Pons (tissue), 1 donor: ENCODE measurements around the gene EXOC7.

Source experiments
- DNase-seq: peaks from one replicate; pipeline ENCODE4 v3.0.0-alpha.2; 2016; ENCODE audit warnings: low spot score

Gene EXOC7

DNA sequence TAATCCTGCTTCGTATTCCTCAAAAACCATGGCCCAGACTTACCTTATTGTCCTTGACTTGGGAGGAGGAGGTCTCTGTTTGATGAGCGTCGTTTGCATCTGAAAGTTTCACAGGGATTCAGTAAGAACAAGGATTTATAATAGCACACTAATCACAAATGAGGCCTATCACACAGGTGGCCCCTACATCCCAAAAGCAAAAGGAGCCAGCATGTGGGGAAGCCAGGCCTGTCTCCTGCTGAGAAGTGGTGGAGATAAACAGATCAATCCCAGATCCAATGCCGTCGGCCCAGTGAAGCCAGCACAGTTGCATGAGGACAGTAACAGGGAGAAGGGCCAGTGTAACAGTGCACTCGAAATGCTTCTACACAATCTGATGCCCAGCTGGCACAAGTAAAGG is 63.2 kb downstream of the EXOC7 start:
- no peak for DNase-seq

DNA sequence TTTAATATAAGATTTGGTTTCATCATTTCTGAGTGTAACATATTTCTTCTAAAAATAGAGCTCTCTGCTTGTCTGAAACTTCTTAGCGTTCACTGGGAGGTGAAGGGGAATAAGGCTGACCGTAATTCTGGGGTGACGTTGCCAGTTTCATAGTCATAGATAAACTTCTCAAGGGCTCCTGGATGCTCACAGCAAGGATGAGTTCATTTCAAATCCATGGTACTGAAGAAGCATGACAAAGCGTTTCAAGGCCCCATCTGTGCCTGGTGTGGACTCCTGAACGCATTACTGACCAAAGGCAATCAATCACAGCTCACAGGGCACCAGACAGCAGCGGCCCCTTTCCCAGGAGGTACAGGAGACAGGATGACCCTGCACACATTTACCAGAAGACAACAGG is 64.5 kb downstream of the EXOC7 start:
- no peak for DNase-seq

DNA sequence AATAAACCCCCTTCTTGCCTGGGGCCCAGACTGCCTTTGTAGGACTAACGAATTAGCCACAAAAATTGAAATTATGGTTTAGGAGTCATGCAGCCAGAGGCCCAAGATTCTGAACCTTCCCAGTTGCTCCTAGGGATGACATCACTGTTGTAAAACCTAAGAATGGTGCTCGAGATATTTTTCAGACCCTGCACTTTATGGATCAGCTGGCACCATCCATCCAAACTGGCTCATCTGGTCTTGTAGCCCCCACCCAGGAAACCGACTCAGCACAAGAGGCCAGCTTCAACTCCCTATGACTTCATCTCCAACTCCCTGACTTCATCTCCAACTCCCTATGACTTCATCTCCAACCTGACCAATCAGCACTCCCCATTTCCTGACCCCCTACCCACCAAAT is 65.5 kb downstream of the EXOC7 start:
- no peak for DNase-seq

DNA sequence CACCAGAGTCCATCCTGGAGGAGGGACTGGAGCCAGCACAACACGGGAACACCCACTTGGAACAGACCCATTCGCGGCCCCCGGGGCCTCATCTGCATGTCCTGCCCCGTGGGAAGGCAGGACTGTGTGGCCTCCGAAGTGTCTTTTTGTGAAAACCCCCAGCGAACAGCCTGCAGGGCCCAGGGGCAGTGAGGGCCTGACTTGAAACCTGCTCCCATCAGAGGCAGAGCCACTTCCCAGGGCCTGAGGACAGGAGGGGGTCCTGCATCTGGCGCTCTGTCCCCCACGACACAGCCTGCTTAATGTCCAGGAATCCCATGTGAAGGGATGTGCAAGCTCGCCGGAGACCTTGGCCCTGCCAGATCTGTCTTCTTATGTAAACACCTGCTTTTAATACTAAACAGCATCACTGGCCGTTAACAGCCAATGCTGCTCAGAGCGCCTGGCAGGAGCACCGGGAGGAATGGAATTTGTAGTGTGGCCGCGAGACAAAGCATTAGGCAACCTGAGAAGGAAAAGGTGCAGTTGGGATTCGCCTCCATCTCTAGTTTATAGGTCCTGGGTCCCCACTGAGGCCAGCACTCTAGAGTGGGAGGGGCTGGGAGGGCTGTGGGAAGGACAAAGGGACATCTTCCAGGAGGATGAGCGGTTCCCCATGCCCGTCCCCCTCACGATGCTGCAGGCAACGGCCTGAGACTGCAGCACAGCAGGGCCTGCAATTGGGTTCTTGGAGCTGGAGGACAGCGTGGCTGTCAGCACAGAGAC is 66.9 kb downstream of the EXOC7 start:
- DNase-seq = no peak

DNA sequence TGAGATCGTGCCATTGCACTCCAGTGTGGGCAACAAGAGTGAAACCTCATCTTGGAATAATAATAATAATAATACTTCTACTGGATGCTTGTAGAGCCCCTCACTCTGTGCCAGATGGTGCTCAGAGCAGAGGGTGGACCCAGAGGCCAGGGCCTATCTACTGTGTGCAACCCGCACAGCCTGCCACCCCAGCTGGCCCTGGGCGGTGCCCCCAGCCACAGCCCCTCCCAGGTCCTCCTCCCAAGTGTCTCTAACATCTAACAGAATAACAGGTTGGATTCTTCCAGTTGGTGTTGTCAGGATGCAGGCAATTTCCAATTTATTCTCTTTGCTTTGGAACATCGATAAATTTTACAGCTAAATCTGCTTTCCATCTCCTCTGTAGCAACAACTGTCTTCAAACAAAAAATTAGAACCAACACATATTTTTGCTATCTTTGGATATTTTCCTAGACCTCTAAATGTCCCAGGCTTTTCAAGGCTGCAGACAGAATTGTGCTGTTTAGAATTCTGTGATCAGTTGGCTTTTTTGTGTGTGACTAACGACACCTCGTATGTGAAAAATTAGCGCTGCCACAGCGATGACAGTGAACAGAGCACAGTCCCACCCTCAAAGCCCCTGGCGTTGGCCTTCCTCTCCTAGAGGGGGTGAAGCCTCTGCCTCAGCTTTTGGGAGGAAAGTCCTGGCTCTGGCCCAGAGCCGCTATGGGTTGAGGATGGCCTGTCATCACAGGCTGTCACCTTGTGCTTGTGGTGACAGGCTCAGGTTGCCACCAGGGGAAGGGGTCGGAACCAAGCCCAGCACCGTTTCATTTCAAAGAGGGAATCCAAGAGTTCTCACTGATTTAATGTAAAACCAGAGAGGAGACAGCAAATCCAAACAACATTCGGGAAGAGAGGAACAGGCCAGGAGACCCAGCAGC is 68.9 kb downstream of the EXOC7 start:
- no peak for DNase-seq

DNA sequence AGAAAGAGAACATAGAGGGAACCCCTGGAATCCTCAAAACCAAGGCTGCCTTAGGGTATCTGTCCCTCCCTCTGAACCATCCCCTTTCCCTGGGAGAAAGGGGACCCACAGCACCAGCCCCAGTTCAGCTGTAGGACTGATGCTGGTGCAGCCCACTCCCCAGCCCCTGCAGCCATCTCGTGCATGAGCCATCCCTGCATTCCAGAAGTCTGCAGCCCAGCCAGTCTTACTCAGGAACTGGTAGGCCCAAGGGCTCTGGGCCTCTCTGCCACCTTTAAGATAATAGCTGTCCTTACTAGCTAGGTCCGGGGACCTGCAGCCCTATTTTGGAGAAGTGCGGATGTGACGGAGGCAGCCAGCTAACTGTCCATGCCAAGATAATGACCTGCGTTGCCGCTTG is 70.4 kb downstream of the EXOC7 start:
- DNase-seq = no peak

DNA sequence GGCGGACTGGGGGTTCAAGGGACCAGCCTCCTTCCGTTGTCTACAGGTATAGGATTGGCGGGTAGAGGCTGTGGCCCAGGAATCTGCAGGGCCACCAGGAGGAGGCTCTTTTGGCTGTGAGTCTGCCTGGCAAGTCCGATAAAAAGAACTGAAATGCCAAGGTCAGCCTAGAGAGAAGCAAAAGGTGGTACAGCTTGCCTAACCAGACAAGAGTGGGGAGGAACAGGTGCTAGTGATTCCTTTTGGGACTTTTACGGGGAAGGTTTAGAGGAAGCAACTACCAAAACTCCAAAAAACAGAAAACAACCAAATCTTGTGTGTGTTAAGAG is 70.8 kb downstream of the EXOC7 start:
- no peak for DNase-seq

DNA sequence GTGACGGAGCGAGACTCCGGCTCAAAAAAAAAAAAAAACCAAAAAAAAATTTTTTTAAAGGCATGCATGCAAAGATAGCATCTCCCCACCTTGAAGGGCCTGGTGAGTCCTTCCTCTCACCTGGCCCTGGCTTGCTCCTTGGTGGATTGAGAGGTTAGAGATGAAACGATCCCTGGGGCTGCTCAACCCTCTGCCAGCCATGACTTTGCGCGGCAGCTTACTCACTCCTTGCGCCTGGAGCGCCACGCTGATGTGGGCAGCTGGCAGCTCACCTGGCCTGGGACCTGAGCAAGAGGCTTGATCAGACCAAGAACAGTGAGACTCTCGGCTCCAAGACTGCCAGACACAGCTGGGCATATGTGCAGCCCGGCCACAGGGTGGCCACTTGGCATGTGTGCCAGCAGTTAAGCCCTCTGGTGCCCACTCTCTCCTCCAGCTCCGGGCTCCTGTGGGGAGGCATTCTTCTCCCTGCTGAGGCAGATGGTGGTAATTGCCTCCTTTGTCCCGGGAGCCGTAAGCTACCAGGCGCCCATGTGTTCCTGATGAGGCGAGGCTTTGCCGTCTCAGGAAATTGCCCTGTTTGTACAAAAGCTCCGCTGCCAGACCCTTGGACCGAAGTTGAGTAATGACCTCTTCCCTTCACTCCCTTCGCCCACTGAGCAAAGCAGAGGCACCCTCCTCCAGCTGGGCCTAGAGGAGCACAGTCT is 71.4 kb downstream of the EXOC7 start:
- DNase-seq = no peak
